ENCODE results near the gene CCN2. TPM values are rescaled to one million over a fixed set of nuclear protein-coding genes. Genes with fewer than 3 reads are reported as not detected.

The CCN2 gene
- total RNA-seq, 1 experiment from 2014 or later, result 3.1 TPM

GRCh38 chr6:131997429-131998153 lies 46.4 kb upstream of the CCN2 start (continued):
- TF ChIP-seq ZFX (IDR thresholded peaks at IDR 0.05) (no peak), SRF (IDR thresholded peaks at IDR 0.05; ENCODE audit: low read depth) (no peak)

- no peaks in the 10 kb centered on the region for H3K9me2 ChIP-seq (ENCODE audit: insufficient read depth)
- ChIA-PET RAD21 (ENCODE audit: low non-redundant PET in 1 of 2, low total read pairs in 2 of 2, uncharacterized antibody in 2 of 2, unreplicated experiment in 2 of 2) (no interaction called here), POLR2A (no interaction called here), CTCF (no interaction called here)
- intact Hi-C loops (cut with micrococcal nuclease), result no loop called here
- H3K36me3 ChIP-seq (ENCODE audit: control insufficient read depth in 1 of 2, insufficient read depth in 2 of 2, low read length in 2 of 2), result no peaks in the 10 kb centered on the region
- H3K4me3 ChIP-seq (replicated peaks in 1 of 2; ENCODE audit: low read depth in 1 of 2, low read length in 2 of 2), result no peak overlapping the region
- no peak overlapping the region for H3K27ac ChIP-seq (ENCODE audit: low read depth, low read length)
- ATAC-seq (peak; percentile 89), DNase-seq (ENCODE audit: low read depth, low spot score) (peak; percentile 81)
- no TSS peak for BruUV-seq (replicated peaks)
- H3K27me3 ChIP-seq (ENCODE audit: insufficient read depth, low read length), result no peaks in the 10 kb centered on the region
- H3K4me2 ChIP-seq (ENCODE audit: low read length), result peak overlapping the region; percentile 56
- H3K9me3 ChIP-seq (ENCODE audit: control insufficient read depth in 1 of 2, insufficient read depth in 1 of 2, low read depth in 1 of 2, low read length in 2 of 2), result no peaks in the 10 kb centered on the region
- H3K79me2 ChIP-seq (ENCODE audit: insufficient read depth, low read length), result no peaks in the 10 kb centered on the region
- no peaks in the 10 kb centered on the region for H4K20me1 ChIP-seq (ENCODE audit: insufficient read depth)
- peaks cover 0 to 16% of the 10 kb centered on the region in 2 experiments; a peak in 2 of 4 replicates for H3K4me1 ChIP-seq (ENCODE audit: control insufficient read depth in 1 of 2, insufficient read depth in 2 of 2, low read length in 2 of 2)
- peak overlapping the region; percentile 28 for H2AFZ ChIP-seq (ENCODE audit: low read depth, low read length, poor library complexity, severe bottlenecking)
- no peak overlapping the region for H3K9ac ChIP-seq (ENCODE audit: low read length)
- TF ChIP-seq CEBPB (IDR thresholded peaks at IDR 0.05; ENCODE audit: low read depth) (0 out of 2 replicates have a peak, but pooled peaks have one; percentile 56), EZH2phosphoT487 (IDR thresholded peaks at IDR 0.05; ENCODE audit: borderline replicate concordance) (no peak), YY1 (IDR thresholded peaks at IDR 0.05; ENCODE audit: extremely low read depth, insufficient replicate concordance, low read depth, low read length) (no peak), REST (IDR thresholded peaks at IDR 0.05; ENCODE audit: low read depth) (no peak), JUND (IDR thresholded peaks at IDR 0.05) (peak; percentile 92), FOSL1 (IDR thresholded peaks at IDR 0.05; ENCODE audit: low read depth) (peak; percentile 96), POLR2A (IDR thresholded peaks at IDR 0.05; ENCODE audit: borderline replicate concordance, extremely low read depth, insufficient read depth, insufficient read length) (no peak), SRF (IDR thresholded peaks at IDR 0.05; ENCODE audit: low read depth) (peak; percentile 82), EGR1 (IDR thresholded peaks at IDR 0.05; ENCODE audit: low read depth) (no peak), TCF7L2 (IDR thresholded peaks at IDR 0.05; ENCODE audit: borderline replicate concordance, extremely low read depth, insufficient read depth, insufficient read length) (peak; percentile 31), POLR2AphosphoS5 (IDR thresholded peaks at IDR 0.05; ENCODE audit: low read depth, low read length) (peak; percentile 19; the same call in 1 of the 2 replicates), ELF1 (IDR thresholded peaks at IDR 0.05; ENCODE audit: borderline replicate concordance, low read depth) (no peak)
- TF ChIP-seq, protein P1, sequence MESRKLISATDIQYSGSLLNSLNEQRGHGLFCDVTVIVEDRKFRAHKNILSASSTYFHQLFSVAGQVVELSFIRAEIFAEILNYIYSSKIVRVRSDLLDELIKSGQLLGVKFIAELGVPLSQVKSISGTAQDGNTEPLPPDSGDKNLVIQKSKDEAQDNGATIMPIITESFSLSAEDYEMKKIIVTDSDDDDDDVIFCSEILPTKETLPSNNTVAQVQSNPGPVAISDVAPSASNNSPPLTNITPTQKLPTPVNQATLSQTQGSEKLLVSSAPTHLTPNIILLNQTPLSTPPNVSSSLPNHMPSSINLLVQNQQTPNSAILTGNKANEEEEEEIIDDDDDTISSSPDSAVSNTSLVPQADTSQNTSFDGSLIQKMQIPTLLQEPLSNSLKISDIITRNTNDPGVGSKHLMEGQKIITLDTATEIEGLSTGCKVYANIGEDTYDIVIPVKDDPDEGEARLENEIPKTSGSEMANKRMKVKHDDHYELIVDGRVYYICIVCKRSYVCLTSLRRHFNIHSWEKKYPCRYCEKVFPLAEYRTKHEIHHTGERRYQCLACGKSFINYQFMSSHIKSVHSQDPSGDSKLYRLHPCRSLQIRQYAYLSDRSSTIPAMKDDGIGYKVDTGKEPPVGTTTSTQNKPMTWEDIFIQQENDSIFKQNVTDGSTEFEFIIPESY (IDR thresholded peaks at IDR 0.05; ENCODE audit: extremely low read depth, insufficient replicate concordance, low read length), result no peak
- TF ChIP-seq, protein P2, sequence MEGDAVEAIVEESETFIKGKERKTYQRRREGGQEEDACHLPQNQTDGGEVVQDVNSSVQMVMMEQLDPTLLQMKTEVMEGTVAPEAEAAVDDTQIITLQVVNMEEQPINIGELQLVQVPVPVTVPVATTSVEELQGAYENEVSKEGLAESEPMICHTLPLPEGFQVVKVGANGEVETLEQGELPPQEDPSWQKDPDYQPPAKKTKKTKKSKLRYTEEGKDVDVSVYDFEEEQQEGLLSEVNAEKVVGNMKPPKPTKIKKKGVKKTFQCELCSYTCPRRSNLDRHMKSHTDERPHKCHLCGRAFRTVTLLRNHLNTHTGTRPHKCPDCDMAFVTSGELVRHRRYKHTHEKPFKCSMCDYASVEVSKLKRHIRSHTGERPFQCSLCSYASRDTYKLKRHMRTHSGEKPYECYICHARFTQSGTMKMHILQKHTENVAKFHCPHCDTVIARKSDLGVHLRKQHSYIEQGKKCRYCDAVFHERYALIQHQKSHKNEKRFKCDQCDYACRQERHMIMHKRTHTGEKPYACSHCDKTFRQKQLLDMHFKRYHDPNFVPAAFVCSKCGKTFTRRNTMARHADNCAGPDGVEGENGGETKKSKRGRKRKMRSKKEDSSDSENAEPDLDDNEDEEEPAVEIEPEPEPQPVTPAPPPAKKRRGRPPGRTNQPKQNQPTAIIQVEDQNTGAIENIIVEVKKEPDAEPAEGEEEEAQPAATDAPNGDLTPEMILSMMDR (IDR thresholded peaks at IDR 0.05 in 2 of 3, conservative IDR thresholded peaks at IDR 0.05 in 1 of 3; ENCODE audit: borderline replicate concordance in 1 of 3, insufficient read depth in 1 of 3, low read depth in 2 of 3, low read length in 2 of 3), result no peak
- TF ChIP-seq, protein P3, sequence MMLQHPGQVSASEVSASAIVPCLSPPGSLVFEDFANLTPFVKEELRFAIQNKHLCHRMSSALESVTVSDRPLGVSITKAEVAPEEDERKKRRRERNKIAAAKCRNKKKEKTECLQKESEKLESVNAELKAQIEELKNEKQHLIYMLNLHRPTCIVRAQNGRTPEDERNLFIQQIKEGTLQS (IDR thresholded peaks at IDR 0.05), result no peak
- TF ChIP-seq, protein P4, sequence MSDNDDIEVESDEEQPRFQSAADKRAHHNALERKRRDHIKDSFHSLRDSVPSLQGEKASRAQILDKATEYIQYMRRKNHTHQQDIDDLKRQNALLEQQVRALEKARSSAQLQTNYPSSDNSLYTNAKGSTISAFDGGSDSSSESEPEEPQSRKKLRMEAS (IDR thresholded peaks at IDR 0.05), result 0 out of 2 replicates have a peak, but pooled peaks have one; percentile 24
Measured at GRCh38 chr6:131995917-131996316, 44.7 kb upstream of the CCN2 start.
